Mammary epithelial cell (primary cell): ENCODE measurements around the gene CD59.

Experiments
- EZH2 ChIP-seq: IDR thresholded peaks from 2 replicates; pipeline ENCODE4 v1.6.1; 2012; ENCODE audit warnings: low read length, inconsistent platforms, borderline replicate concordance
- TF ChIP-seq, protein P1 (sequence below), 2 donors: IDR thresholded peaks in 1 of 2; conservative IDR thresholded peaks in 1 of 2; 2 replicates each; pipeline ENCODE4 v1.5.1; 2011 to 2012; ENCODE audit warnings: inconsistent platforms in 2 of 2, low read length in 2 of 2, mild to moderate bottlenecking in 2 of 2, control low read depth in 1 of 2, low read depth in 1 of 2; ENCODE audit not compliant: insufficient read depth in 1 of 2; ENCODE audit errors: extremely low read depth in 1 of 2

DNA sequence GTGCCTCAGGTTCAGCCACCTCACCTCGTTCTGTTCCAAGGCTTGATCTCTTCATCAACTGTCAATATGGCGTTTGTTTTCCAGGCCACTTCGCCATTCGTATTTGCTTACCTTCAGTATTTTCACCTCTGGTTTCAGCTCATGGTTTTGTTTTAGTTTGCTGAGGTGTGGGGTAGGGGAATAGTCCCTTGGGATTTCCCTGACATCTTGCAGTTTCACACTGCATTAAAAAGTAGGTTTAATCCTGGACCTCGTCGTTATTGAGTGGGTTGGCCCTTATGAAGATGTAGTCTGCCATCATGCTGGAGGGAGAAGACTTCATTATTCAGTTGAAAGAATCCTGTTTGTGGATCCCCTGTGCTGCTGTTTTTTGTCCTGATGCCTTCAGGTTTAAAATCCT, 81.6 kb downstream of the CD59 start:
- TF ChIP-seq, protein P1, sequence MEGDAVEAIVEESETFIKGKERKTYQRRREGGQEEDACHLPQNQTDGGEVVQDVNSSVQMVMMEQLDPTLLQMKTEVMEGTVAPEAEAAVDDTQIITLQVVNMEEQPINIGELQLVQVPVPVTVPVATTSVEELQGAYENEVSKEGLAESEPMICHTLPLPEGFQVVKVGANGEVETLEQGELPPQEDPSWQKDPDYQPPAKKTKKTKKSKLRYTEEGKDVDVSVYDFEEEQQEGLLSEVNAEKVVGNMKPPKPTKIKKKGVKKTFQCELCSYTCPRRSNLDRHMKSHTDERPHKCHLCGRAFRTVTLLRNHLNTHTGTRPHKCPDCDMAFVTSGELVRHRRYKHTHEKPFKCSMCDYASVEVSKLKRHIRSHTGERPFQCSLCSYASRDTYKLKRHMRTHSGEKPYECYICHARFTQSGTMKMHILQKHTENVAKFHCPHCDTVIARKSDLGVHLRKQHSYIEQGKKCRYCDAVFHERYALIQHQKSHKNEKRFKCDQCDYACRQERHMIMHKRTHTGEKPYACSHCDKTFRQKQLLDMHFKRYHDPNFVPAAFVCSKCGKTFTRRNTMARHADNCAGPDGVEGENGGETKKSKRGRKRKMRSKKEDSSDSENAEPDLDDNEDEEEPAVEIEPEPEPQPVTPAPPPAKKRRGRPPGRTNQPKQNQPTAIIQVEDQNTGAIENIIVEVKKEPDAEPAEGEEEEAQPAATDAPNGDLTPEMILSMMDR (conservative IDR thresholded peaks at IDR 0.05 in 1 of 2, IDR thresholded peaks at IDR 0.05 in 1 of 2; ENCODE audit: extremely low read depth in 1 of 2, insufficient read depth in 1 of 2, low read depth in 1 of 2, low read length in 2 of 2) = no peak
- TF ChIP-seq EZH2 = no peak
